GM12878 (cell line): Measurements from ENCODE around the gene SH2D3A. TPM values are rescaled to one million over a fixed set of nuclear protein-coding genes. Genes with fewer than 3 reads are reported as not detected.

Experiments
- CBX3 ChIP-seq: fragments of 200-600 bp; sonication (generic); IDR thresholded peaks from 2 replicates; pipeline ENCODE4 v1.6.1; 2016; ENCODE audit warnings: low read depth, borderline replicate concordance
- CBX5 ChIP-seq: sonication (generic); IDR thresholded peaks from 2 replicates; pipeline ENCODE4 v1.6.1; 2016; ENCODE audit warnings: low read depth, moderate library complexity, mild to moderate bottlenecking, inconsistent platforms
- CEBPZ ChIP-seq: fragments of 150-350 bp; IDR thresholded peaks from 2 replicates; pipeline ENCODE4 v1.6.1; 2016; ENCODE audit warnings: low read depth, low read length
- GATAD2B ChIP-seq: fragments of 450-650 bp; conservative IDR thresholded peaks from 2 replicates; pipeline ENCODE4 v1.6.1; 2017; ENCODE audit warnings: low read depth, mild to moderate bottlenecking, moderate library complexity
- MTA3 ChIP-seq: IDR thresholded peaks from 2 replicates; pipeline ENCODE4 v1.6.1; 2012; ENCODE audit warnings: low read length, inconsistent platforms, borderline replicate concordance
- NFIC ChIP-seq: IDR thresholded peaks from 2 replicates; pipeline ENCODE4 v1.6.1; 2012; ENCODE audit warnings: low read depth, mild to moderate bottlenecking, inconsistent platforms, low read length, moderate library complexity
- NR2F1 ChIP-seq: fragments of 450-650 bp; conservative IDR thresholded peaks from 2 replicates; pipeline ENCODE4 v1.6.1; 2017; ENCODE audit warnings: mild to moderate bottlenecking
- PML ChIP-seq: IDR thresholded peaks from 2 replicates; pipeline ENCODE4 v1.6.1; 2012; ENCODE audit warnings: low read length, inconsistent platforms
- POLR2AphosphoS2 ChIP-seq: IDR thresholded peaks from 2 replicates; pipeline ENCODE4 v1.6.1; 2011; ENCODE audit warnings: low read depth, mild to moderate bottlenecking, low read length, improper control_type of control experiment, moderate library complexity
- RB1 ChIP-seq: fragments of 450-650 bp; formaldehyde crosslinking; IDR thresholded peaks from 2 replicates; pipeline ENCODE4 v1.6.1; 2017; ENCODE audit warnings: mild to moderate bottlenecking, borderline replicate concordance
- RBBP5 ChIP-seq: fragments of 200-600 bp; sonication (generic); conservative IDR thresholded peaks from 2 replicates; pipeline ENCODE4 v1.6.1; 2016
- SIN3A ChIP-seq: IDR thresholded peaks from 2 replicates; pipeline ENCODE4 v1.6.1; 2012; ENCODE audit warnings: low read depth, low read length, improper control_type of control experiment
- SMARCA5 ChIP-seq: fragments of 450-650 bp; IDR thresholded peaks from 2 replicates; pipeline ENCODE4 v1.6.1; 2017; ENCODE audit warnings: mild to moderate bottlenecking
- SREBF2 ChIP-seq: IDR thresholded peaks from 2 replicates; pipeline ENCODE4 v1.6.1; 2012; ENCODE audit warnings: mild to moderate bottlenecking, low read length
- TCF12 ChIP-seq: IDR thresholded peaks from 2 replicates; pipeline ENCODE4 v1.6.1; 2011; ENCODE audit warnings: low read depth, mild to moderate bottlenecking, low read length
- WRNIP1 ChIP-seq: IDR thresholded peaks from 2 replicates; pipeline ENCODE4 v1.6.1; 2011; ENCODE audit warnings: low read depth, low read length, improper control_type of control experiment, borderline replicate concordance
- ZNF622 ChIP-seq: fragments of 450-650 bp; IDR thresholded peaks from 2 replicates; pipeline ENCODE4 v1.6.1; 2017; ENCODE audit warnings: mild to moderate bottlenecking, inconsistent platforms
- polyA plus RNA-seq, 11 experiments: library from polyadenylated mRNA; depleted of rRNA in 4 of 11; unstranded in 6 of 11; stranded (reverse) in 5 of 11; fragments of >200 nt; fragmentation: Nextera tagmentation in 4 of 11; fragmentation: Illumina TruSeq in 1 of 11; extraction: Ambion mirVana in 4 of 11; extraction: Trizol in 1 of 11; gene quantifications; 1 replicate in 1 of 11; 2 replicates in 10 of 11; pipeline versions ENCODE4 v1.2.1 to v1.2.3, GENCODE V29; 2011 to 2016; ENCODE audit warnings: inconsistent platforms in 2 of 11, missing spikeins in 2 of 11, low read depth in 1 of 11
- total RNA-seq, 4 experiments: library from RNA; depleted of rRNA in 3 of 4; stranded (reverse); fragments of >200 nt in 3 of 4; fragmentation: Illumina TruSeq in 1 of 4; extraction: Trizol in 1 of 4; gene quantifications; 2 replicates each; pipeline versions ENCODE4 v1.2.1 to v1.2.3, GENCODE V29; 2013 to 2021
- TF ChIP-seq, protein P1 (sequence below): IDR thresholded peaks from 2 replicates; pipeline ENCODE4 v1.6.1; 2011; ENCODE audit warnings: borderline replicate concordance, low read depth, mild to moderate bottlenecking, moderate library complexity, mixed read lengths, low read length; ENCODE audit not compliant: insufficient read depth; ENCODE audit errors: extremely low read length
- TF ChIP-seq, protein P2 (sequence below): fragments of 450-650 bp; conservative IDR thresholded peaks from 2 replicates; pipeline ENCODE4 v1.6.1; 2017; ENCODE audit warnings: mild to moderate bottlenecking, moderate library complexity
- TF ChIP-seq, protein P3 (sequence below): fragments of 450-650 bp; IDR thresholded peaks from 2 replicates; pipeline ENCODE4 v1.6.1; 2017; ENCODE audit warnings: mild to moderate bottlenecking, moderate library complexity

The SH2D3A gene
- total and polyA plus RNA-seq, 10 of the 15 experiments (the other 5 are each of a cell fraction or from before 2014, with no cell fraction given): 0.77 to 24.4 (median 9.5) TPM

- TF ChIP-seq GATAD2B (no peak; the same call in none of the 2 replicates), MTA3 (no peak), RBBP5 (no peak), NR2F1 (peak; percentile 99), PML (no peak), TCF12 (0 out of 2 replicates have a peak, but pooled peaks have one; percentile 14), POLR2AphosphoS2 (no peak; the same call in 1 of the 2 replicates), CBX3 (no peak), NFIC (no peak), RB1 (0 out of 2 replicates have a peak, but pooled peaks have one; percentile 44), SREBF2 (no peak), WRNIP1 (no peak), ZNF622 (no peak), SMARCA5 (peak; percentile 88), SIN3A (0 out of 2 replicates have a peak, but pooled peaks have one; percentile 38), CBX5 (no peak), CEBPZ (no peak)
- TF ChIP-seq, protein P1, sequence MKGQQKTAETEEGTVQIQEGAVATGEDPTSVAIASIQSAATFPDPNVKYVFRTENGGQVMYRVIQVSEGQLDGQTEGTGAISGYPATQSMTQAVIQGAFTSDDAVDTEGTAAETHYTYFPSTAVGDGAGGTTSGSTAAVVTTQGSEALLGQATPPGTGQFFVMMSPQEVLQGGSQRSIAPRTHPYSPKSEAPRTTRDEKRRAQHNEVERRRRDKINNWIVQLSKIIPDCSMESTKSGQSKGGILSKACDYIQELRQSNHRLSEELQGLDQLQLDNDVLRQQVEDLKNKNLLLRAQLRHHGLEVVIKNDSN: no peak
- TF ChIP-seq, protein P2, sequence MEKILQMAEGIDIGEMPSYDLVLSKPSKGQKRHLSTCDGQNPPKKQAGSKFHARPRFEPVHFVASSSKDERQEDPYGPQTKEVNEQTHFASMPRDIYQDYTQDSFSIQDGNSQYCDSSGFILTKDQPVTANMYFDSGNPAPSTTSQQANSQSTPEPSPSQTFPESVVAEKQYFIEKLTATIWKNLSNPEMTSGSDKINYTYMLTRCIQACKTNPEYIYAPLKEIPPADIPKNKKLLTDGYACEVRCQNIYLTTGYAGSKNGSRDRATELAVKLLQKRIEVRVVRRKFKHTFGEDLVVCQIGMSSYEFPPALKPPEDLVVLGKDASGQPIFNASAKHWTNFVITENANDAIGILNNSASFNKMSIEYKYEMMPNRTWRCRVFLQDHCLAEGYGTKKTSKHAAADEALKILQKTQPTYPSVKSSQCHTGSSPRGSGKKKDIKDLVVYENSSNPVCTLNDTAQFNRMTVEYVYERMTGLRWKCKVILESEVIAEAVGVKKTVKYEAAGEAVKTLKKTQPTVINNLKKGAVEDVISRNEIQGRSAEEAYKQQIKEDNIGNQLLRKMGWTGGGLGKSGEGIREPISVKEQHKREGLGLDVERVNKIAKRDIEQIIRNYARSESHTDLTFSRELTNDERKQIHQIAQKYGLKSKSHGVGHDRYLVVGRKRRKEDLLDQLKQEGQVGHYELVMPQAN: 0 out of 2 replicates have a peak, but pooled peaks have one; percentile 6
- TF ChIP-seq, protein P3, sequence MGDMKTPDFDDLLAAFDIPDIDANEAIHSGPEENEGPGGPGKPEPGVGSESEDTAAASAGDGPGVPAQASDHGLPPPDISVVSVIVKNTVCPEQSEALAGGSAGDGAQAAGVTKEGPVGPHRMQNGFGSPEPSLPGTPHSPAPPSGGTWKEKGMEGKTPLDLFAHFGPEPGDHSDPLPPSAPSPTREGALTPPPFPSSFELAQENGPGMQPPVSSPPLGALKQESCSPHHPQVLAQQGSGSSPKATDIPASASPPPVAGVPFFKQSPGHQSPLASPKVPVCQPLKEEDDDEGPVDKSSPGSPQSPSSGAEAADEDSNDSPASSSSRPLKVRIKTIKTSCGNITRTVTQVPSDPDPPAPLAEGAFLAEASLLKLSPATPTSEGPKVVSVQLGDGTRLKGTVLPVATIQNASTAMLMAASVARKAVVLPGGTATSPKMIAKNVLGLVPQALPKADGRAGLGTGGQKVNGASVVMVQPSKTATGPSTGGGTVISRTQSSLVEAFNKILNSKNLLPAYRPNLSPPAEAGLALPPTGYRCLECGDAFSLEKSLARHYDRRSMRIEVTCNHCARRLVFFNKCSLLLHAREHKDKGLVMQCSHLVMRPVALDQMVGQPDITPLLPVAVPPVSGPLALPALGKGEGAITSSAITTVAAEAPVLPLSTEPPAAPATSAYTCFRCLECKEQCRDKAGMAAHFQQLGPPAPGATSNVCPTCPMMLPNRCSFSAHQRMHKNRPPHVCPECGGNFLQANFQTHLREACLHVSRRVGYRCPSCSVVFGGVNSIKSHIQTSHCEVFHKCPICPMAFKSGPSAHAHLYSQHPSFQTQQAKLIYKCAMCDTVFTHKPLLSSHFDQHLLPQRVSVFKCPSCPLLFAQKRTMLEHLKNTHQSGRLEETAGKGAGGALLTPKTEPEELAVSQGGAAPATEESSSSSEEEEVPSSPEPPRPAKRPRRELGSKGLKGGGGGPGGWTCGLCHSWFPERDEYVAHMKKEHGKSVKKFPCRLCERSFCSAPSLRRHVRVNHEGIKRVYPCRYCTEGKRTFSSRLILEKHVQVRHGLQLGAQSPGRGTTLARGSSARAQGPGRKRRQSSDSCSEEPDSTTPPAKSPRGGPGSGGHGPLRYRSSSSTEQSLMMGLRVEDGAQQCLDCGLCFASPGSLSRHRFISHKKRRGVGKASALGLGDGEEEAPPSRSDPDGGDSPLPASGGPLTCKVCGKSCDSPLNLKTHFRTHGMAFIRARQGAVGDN: no peak; the same call in none of the 2 replicates
Observed at GRCh38 chr19:6737873-6738786, 29.1 kb downstream of the SH2D3A start (continued).
